MM.1S (cell line): ENCODE data around the gene HOXB5.

Experiments
- CTCF ChIP-seq: fragments of 300-600 bp; sonication (generic); IDR thresholded peaks from 2 replicates; pipeline ENCODE4 v1.5.1; 2016; ENCODE audit warnings: antibody characterized with exemption, low read length, mixed read lengths
- EZH2 ChIP-seq: fragments of 300-600 bp; sonication (generic); optimal IDR thresholded peaks from 2 replicates; pipeline ENCODE3; 2017; ENCODE audit warnings: low read depth, mild to moderate bottlenecking, antibody characterized with exemption, low read length, mixed read lengths
- EZH2phosphoT487 ChIP-seq: fragments of 300-600 bp; sonication (generic); IDR thresholded peaks from 2 replicates; pipeline ENCODE4 v1.6.1; 2018; ENCODE audit warnings: antibody characterized with exemption, low read length

DNA sequence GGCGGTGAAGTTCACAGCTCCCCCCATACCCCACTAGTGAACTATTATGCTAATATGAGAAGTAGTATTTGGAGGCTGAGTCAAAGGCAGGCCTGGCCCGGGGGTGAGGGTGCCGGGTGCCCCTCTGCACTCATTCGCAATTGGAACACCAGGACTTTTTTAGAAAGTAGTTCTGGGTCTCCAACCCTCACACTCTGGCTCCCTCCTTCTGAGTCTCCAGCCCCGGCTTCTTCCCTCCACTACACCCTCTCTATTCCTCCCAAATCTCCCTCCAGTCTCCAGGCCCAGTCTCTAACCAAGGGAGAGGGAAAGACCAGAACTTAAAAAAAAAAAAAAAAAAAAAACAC is 37.4 kb downstream of the HOXB5 start:
- no peak for TF ChIP-seq CTCF
- TF ChIP-seq EZH2phosphoT487, result no peak
- TF ChIP-seq EZH2, result no peak
